HepG2 (cell line): ENCODE data around the gene PARN. TPM values are rescaled to one million over a fixed set of nuclear protein-coding genes. Genes with fewer than 3 reads are reported as not detected.
A peak's percentile ranks its signal among the peaks of the same experiment; 100 is the strongest.

Source experiments
- CCDC6 ChIP-seq: sonication (generic); formaldehyde crosslinking; IDR thresholded peaks from 2 replicates; pipeline ENCODE4 v1.8.1; 2022; ENCODE audit warnings: mild to moderate bottlenecking, missing genetic modification reagents, moderate library complexity
- FOXP1 ChIP-seq, 2 experiments: fragments of 450-650 bp in 1 of 2; IDR thresholded peaks; 2 replicates each; pipeline ENCODE4 v1.6.1; 2017 to 2018; ENCODE audit warnings: antibody characterized with exemption in 1 of 2
- HMG20B ChIP-seq: conservative IDR thresholded peaks from 2 replicates; pipeline ENCODE4 v1.6.1; 2016; ENCODE audit warnings: missing genetic modification reagents, missing compliant biosample characterization
- KDM2A ChIP-seq: sonication (generic); formaldehyde crosslinking; IDR thresholded peaks from 2 replicates; pipeline ENCODE4 v1.4.0; 2020; ENCODE audit warnings: low read depth, missing genetic modification reagents, borderline replicate concordance
- KLF16 ChIP-seq, 2 experiments: sonication (generic) in 1 of 2; formaldehyde crosslinking in 1 of 2; IDR thresholded peaks; 2 replicates each; pipeline versions ENCODE4 v1.6.1 to v1.8.0; 2016 to 2023; ENCODE audit warnings: missing genetic modification reagents in 2 of 2, missing compliant biosample characterization in 1 of 2
- MAZ ChIP-seq, 2 experiments: sonication (generic) in 1 of 2; formaldehyde crosslinking in 1 of 2; IDR thresholded peaks; 2 replicates each; pipeline versions ENCODE4 v1.5.0 to v1.6.1; 2012 to 2020; ENCODE audit warnings: low read depth in 2 of 2, mild to moderate bottlenecking in 2 of 2, borderline replicate concordance in 1 of 2, improper control_type of control experiment in 1 of 2, low read length in 1 of 2, missing genetic modification reagents in 1 of 2, moderate library complexity in 1 of 2
- SIN3A ChIP-seq: IDR thresholded peaks from 2 replicates; pipeline ENCODE4 v1.6.1; 2011; ENCODE audit warnings: low read depth, mild to moderate bottlenecking, control low read depth, low read length, borderline replicate concordance
- SMYD3 ChIP-seq: sonication (generic); formaldehyde crosslinking; IDR thresholded peaks from 2 replicates; pipeline ENCODE4 v1.8.1; 2023; ENCODE audit warnings: mild to moderate bottlenecking, missing genetic modification reagents
- SP4 ChIP-seq: sonication (generic); formaldehyde crosslinking; IDR thresholded peaks from 2 replicates; pipeline ENCODE4 v1.8.1; 2023; ENCODE audit warnings: mild to moderate bottlenecking, missing genetic modification reagents
- TBL1XR1 ChIP-seq: fragments of 150-350 bp; IDR thresholded peaks from 2 replicates; pipeline ENCODE4 v1.6.1; 2014; ENCODE audit warnings: borderline replicate concordance, low read length; ENCODE audit not compliant: partially characterized antibody
- TMF1 ChIP-seq: sonication (generic); formaldehyde crosslinking; IDR thresholded peaks from 2 replicates; pipeline ENCODE4 v1.8.1; 2022; ENCODE audit warnings: low read depth, missing genetic modification reagents
- ZNF260 ChIP-seq: sonication (generic); formaldehyde crosslinking; IDR thresholded peaks from 2 replicates; pipeline ENCODE4 v1.4.0; 2020; ENCODE audit warnings: missing genetic modification reagents, low read depth, mild to moderate bottlenecking, borderline replicate concordance
- polyA plus RNA-seq, 8 experiments: library from polyadenylated mRNA; depleted of rRNA in 3 of 8; stranded (reverse) in 7 of 8; unstranded in 1 of 8; fragments of >200 nt; fragmentation: Illumina TruSeq in 4 of 8; extraction: Trizol in 4 of 8; gene quantifications; 2 replicates each; pipeline versions ENCODE4 v1.2.1 to v1.2.3, GENCODE V29; 2011 to 2016; ENCODE audit warnings: low read depth in 4 of 8, missing spikeins in 1 of 8, mixed read lengths in 1 of 8; ENCODE audit not compliant: insufficient read depth in 1 of 8
- total RNA-seq, 5 experiments: library from RNA; depleted of rRNA; stranded (reverse); fragments of >200 nt; fragmentation: Illumina TruSeq; extraction: Trizol; gene quantifications; 2 replicates each; pipeline ENCODE4 v1.2.3, GENCODE V29; 2016; ENCODE audit warnings: low read depth in 1 of 5
- TF ChIP-seq, protein P1 (sequence below): sonication (generic); formaldehyde crosslinking; IDR thresholded peaks from 2 replicates; pipeline ENCODE4 v1.5.0; 2020; ENCODE audit warnings: mild to moderate bottlenecking, missing genetic modification reagents, borderline replicate concordance
- TF ChIP-seq, protein P2 (sequence below): sonication (generic); formaldehyde crosslinking; IDR thresholded peaks from 2 replicates; pipeline ENCODE4 v1.4.0; 2020; ENCODE audit warnings: missing genetic modification reagents
- TF ChIP-seq, protein P3 (sequence below): sonication (generic); formaldehyde crosslinking; conservative IDR thresholded peaks from 2 replicates; pipeline ENCODE4 v1.4.0; 2020; ENCODE audit warnings: mild to moderate bottlenecking, missing genetic modification reagents, moderate library complexity

Gene PARN
- total and polyA plus RNA-seq, 2 of the 13 experiments (the other 11 are each of a cell fraction or from before 2014, with no cell fraction given): 13.3 to 47.6 TPM

DNA sequence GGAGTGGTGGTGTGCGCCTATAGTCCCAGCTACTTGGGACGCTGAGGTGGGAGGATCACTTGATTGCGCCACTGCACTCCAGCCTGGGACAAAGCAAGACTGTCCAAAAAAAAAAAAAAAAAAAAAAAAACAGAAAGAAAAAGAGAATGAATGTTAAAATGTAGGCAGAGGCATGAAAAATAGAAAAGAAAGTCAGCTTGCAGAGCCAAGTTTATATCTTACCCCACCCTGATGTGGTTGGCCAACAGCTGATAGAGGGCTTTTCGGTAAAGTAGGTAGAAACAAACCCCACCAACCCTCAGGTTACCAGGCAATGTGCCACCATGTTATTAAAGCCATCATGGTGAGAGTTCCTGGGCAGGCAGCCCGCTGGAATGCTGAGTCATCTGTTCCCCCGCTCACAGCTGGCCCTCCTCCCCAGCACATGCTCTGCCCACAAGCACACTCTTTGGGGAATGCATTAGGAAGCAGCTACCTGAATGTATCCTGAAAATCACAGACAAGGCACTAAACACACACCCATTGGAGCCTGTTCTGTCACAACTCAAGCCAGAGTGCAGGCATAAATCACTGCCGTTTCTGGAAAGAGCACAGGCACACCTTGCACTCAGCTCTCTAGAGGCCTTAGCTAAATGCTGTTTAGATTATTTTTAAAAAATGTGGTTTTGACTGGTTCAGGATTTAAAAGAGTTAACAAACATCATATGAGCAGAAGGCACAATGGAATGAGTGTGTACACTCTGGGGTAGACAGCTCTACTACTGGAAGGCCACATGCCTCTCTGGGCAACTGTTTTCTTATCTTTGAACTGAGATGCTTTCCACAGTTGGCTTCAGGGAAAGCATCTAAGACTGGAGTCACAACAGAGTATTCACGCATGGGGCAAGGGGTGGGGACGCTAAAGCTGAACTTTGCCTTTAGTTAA, 128.5 kb downstream of the PARN start (continued):
- TF ChIP-seq, protein P1, sequence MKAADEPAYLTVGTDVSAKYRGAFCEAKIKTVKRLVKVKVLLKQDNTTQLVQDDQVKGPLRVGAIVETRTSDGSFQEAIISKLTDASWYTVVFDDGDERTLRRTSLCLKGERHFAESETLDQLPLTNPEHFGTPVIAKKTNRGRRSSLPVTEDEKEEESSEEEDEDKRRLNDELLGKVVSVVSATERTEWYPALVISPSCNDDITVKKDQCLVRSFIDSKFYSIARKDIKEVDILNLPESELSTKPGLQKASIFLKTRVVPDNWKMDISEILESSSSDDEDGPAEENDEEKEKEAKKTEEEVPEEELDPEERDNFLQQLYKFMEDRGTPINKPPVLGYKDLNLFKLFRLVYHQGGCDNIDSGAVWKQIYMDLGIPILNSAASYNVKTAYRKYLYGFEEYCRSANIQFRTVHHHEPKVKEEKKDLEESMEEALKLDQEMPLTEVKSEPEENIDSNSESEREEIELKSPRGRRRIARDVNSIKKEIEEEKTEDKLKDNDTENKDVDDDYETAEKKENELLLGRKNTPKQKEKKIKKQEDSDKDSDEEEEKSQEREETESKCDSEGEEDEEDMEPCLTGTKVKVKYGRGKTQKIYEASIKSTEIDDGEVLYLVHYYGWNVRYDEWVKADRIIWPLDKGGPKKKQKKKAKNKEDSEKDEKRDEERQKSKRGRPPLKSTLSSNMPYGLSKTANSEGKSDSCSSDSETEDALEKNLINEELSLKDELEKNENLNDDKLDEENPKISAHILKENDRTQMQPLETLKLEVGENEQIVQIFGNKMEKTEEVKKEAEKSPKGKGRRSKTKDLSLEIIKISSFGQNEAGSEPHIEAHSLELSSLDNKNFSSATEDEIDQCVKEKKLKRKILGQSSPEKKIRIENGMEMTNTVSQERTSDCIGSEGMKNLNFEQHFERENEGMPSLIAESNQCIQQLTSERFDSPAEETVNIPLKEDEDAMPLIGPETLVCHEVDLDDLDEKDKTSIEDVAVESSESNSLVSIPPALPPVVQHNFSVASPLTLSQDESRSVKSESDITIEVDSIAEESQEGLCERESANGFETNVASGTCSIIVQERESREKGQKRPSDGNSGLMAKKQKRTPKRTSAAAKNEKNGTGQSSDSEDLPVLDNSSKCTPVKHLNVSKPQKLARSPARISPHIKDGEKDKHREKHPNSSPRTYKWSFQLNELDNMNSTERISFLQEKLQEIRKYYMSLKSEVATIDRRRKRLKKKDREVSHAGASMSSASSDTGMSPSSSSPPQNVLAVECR (CRISPR knock-in tag): peak; percentile 84; the same call in 1 of the 2 replicates
- no peak for TF ChIP-seq TMF1 (CRISPR knock-in tag)
- peak in 1 of 2 experiments; percentile 47; a peak in 2 of 4 replicates for TF ChIP-seq KLF16 (CRISPR knock-in tag; IDR thresholded peaks at IDR 0.05)
- no peak for TF ChIP-seq CCDC6 (CRISPR knock-in tag)
- TF ChIP-seq MAZ (IDR thresholded peaks at IDR 0.05; ENCODE audit: borderline replicate concordance, low read depth, low read length): no peak
- TF ChIP-seq MAZ (CRISPR knock-in tag; IDR thresholded peaks at IDR 0.05; ENCODE audit: low read depth): 0 out of 2 replicates have a peak, but pooled peaks have one; percentile 33
- TF ChIP-seq FOXP1 (IDR thresholded peaks at IDR 0.05): no peak
- peak; percentile 45 for TF ChIP-seq FOXP1 (CRISPR knock-in tag; IDR thresholded peaks at IDR 0.05)
- no peak for TF ChIP-seq ZNF260 (CRISPR knock-in tag)
- TF ChIP-seq, protein P2, sequence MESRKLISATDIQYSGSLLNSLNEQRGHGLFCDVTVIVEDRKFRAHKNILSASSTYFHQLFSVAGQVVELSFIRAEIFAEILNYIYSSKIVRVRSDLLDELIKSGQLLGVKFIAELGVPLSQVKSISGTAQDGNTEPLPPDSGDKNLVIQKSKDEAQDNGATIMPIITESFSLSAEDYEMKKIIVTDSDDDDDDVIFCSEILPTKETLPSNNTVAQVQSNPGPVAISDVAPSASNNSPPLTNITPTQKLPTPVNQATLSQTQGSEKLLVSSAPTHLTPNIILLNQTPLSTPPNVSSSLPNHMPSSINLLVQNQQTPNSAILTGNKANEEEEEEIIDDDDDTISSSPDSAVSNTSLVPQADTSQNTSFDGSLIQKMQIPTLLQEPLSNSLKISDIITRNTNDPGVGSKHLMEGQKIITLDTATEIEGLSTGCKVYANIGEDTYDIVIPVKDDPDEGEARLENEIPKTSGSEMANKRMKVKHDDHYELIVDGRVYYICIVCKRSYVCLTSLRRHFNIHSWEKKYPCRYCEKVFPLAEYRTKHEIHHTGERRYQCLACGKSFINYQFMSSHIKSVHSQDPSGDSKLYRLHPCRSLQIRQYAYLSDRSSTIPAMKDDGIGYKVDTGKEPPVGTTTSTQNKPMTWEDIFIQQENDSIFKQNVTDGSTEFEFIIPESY (CRISPR knock-in tag): no peak; the same call in 1 of the 2 replicates
- TF ChIP-seq TBL1XR1: no peak
- TF ChIP-seq SIN3A: peak; percentile 87; the same call in 1 of the 2 replicates
- TF ChIP-seq SP4 (CRISPR knock-in tag): peak; percentile 77; the same call in 1 of the 2 replicates
- no peak for TF ChIP-seq SMYD3 (CRISPR knock-in tag)
- TF ChIP-seq, protein P3, sequence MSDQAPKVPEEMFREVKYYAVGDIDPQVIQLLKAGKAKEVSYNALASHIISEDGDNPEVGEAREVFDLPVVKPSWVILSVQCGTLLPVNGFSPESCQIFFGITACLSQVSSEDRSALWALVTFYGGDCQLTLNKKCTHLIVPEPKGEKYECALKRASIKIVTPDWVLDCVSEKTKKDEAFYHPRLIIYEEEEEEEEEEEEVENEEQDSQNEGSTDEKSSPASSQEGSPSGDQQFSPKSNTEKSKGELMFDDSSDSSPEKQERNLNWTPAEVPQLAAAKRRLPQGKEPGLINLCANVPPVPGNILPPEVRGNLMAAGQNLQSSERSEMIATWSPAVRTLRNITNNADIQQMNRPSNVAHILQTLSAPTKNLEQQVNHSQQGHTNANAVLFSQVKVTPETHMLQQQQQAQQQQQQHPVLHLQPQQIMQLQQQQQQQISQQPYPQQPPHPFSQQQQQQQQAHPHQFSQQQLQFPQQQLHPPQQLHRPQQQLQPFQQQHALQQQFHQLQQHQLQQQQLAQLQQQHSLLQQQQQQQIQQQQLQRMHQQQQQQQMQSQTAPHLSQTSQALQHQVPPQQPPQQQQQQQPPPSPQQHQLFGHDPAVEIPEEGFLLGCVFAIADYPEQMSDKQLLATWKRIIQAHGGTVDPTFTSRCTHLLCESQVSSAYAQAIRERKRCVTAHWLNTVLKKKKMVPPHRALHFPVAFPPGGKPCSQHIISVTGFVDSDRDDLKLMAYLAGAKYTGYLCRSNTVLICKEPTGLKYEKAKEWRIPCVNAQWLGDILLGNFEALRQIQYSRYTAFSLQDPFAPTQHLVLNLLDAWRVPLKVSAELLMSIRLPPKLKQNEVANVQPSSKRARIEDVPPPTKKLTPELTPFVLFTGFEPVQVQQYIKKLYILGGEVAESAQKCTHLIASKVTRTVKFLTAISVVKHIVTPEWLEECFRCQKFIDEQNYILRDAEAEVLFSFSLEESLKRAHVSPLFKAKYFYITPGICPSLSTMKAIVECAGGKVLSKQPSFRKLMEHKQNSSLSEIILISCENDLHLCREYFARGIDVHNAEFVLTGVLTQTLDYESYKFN (CRISPR knock-in tag): 0 out of 2 replicates have a peak, but pooled peaks have one; percentile 18
- peak; percentile 70; the same call in 1 of the 2 replicates for TF ChIP-seq KDM2A (CRISPR knock-in tag)
- peak; percentile 93 for TF ChIP-seq HMG20B (CRISPR knock-in tag)
